CD4-positive, alpha-beta T cell (primary cell): ENCODE data around the gene IL1RN. TPM values are rescaled to one million over a fixed set of nuclear protein-coding genes. Genes with fewer than 3 reads are reported as not detected.

Experiments used
- ATAC-seq: fragments of 200-7000 bp; cut with Tn5 transposase; one replicate; pipeline ENCODE4 v1.10.0; 2022; ENCODE audit warnings: mild to moderate bottlenecking; ENCODE audit not compliant: poor library complexity
- CTCF ChIA-PET: fragments of 350-600 bp; sonication (Branson Sonifier 250); formaldehyde crosslinking; loops from one replicate; lab custom pipeline; 2021; ENCODE audit warnings: antibody characterized with exemption, inconsistent platforms; lab: Charles Lee
- POLR2A ChIA-PET: fragments of 350-600 bp; sonication (Branson Sonifier 250); formaldehyde crosslinking; loops from one replicate; lab custom pipeline; 2021; ENCODE audit warnings: antibody characterized with exemption, inconsistent platforms; lab: Charles Lee
- DNase-seq, 14 experiments: peaks; one replicate each; pipeline ENCODE4 v3.0.0-alpha.2; 2013 to 2020; ENCODE audit warnings: mixed read lengths in 2 of 14
- H3K27ac ChIP-seq, 2 donors: one replicate each; pipeline versions ENCODE4 v1.5.1 to v1.7.0; 2013; ENCODE audit warnings: low read length in 2 of 2, low read depth in 1 of 2, mild to moderate bottlenecking in 1 of 2
- H3K27me3 ChIP-seq, 2 experiments: 1 replicate in 1 of 2; 2 replicates in 1 of 2; pipeline versions ENCODE4 v1.6.1 to v1.7.0; 2013; ENCODE audit warnings: low read length in 2 of 2, control low read depth in 1 of 2, mild to moderate bottlenecking in 1 of 2, moderate library complexity in 1 of 2; ENCODE audit not compliant: insufficient read depth in 2 of 2, control insufficient read depth in 1 of 2
- H3K36me3 ChIP-seq: one replicate; pipeline ENCODE4 v1.6.1; 2013; ENCODE audit warnings: low read length, control low read depth; ENCODE audit not compliant: insufficient read depth
- H3K4me1 ChIP-seq: one replicate; pipeline ENCODE4 v1.6.1; 2013; ENCODE audit warnings: low read length, control low read depth; ENCODE audit not compliant: insufficient read depth
- H3K4me3 ChIP-seq: one replicate; pipeline ENCODE4 v1.5.1; 2013; ENCODE audit warnings: mild to moderate bottlenecking, low read length, moderate library complexity
- H3K9me3 ChIP-seq, 2 experiments: 1 replicate in 1 of 2; 2 replicates in 1 of 2; pipeline versions ENCODE4 v1.6.1 to v1.7.0; 2013; ENCODE audit warnings: low read length in 2 of 2, mild to moderate bottlenecking in 2 of 2, control low read depth in 1 of 2, moderate library complexity in 1 of 2; ENCODE audit not compliant: control insufficient read depth in 1 of 2, insufficient read depth in 1 of 2
- H3K27ac Mint-ChIP-seq: one replicate; pipeline ENCODE4 v1.8.0; 2020; ENCODE audit warnings: mixed read lengths
- H3K27me3 Mint-ChIP-seq: one replicate; pipeline ENCODE4 v1.8.0; 2021; ENCODE audit warnings: mixed read lengths
- H3K36me3 Mint-ChIP-seq: one replicate; pipeline ENCODE4 v1.8.0; 2021; ENCODE audit warnings: low read depth, mixed read lengths
- H3K4me1 Mint-ChIP-seq: one replicate; pipeline ENCODE4 v1.8.0; 2021; ENCODE audit warnings: low read depth, mixed read lengths
- H3K4me3 Mint-ChIP-seq: one replicate; pipeline ENCODE4 v1.8.0; 2020; ENCODE audit warnings: mild to moderate bottlenecking, mixed read lengths
- H3K9me3 Mint-ChIP-seq: one replicate; pipeline ENCODE4 v1.8.0; 2020; ENCODE audit warnings: mixed read lengths
- intact Hi-C, 2 experiments: fragments of 100-400 bp; cut with DNase I in 1 of 2; cut with micrococcal nuclease in 1 of 2; formaldehyde crosslinking; loops; one replicate each; pipeline versions ENCODE4 v1.15.1 to v1.9.0; 2023 to 2025; cut with DNase I, micrococcal nuclease
- total RNA-seq, 174 experiments: library from RNA in 2 of 174; stranded (reverse) in 2 of 174; gene quantifications; one replicate each; pipeline ENCODE4 v1.2.3 and lab custom pipeline; 2021 to 2026
- TF ChIP-seq, protein P1 (sequence below): fragments of 200-600 bp; IDR thresholded peaks from one replicate; pipeline ENCODE4 v1.8.0; 2022; ENCODE audit warnings: antibody characterized with exemption, mild to moderate bottlenecking

Gene IL1RN
- total RNA-seq, 2 experiments from 2014 or later = 0.31 to 0.58 TPM

GRCh38 chr2:113088213-113088992 lies 39.0 kb upstream of the IL1RN start:
- intact Hi-C loops = no loop called here
- no peaks in the 10 kb centered on the region for H3K36me3 ChIP-seq
- H3K27me3 ChIP-seq = peaks cover 0 to 2% of the 10 kb centered on the region in 2 experiments
- H3K9me3 ChIP-seq = peaks cover 4 to 5% of the 10 kb centered on the region in 2 experiments
- ATAC-seq (no peak), DNase-seq (no peak)
- no peak overlapping the region for H3K4me3 ChIP-seq
- H3K4me3 Mint-ChIP-seq = no peak overlapping the region
- H3K36me3 Mint-ChIP-seq = no peaks in the 10 kb centered on the region
- ChIA-PET CTCF (no interaction called here), POLR2A (no interaction called here)
- no peaks in the 10 kb centered on the region for H3K4me1 Mint-ChIP-seq
- H3K27ac ChIP-seq = no peak overlapping the region
- no peaks in the 10 kb centered on the region for H3K4me1 ChIP-seq
- peaks cover 3% of the 10 kb centered on the region for H3K9me3 Mint-ChIP-seq
- TF ChIP-seq, protein P1, sequence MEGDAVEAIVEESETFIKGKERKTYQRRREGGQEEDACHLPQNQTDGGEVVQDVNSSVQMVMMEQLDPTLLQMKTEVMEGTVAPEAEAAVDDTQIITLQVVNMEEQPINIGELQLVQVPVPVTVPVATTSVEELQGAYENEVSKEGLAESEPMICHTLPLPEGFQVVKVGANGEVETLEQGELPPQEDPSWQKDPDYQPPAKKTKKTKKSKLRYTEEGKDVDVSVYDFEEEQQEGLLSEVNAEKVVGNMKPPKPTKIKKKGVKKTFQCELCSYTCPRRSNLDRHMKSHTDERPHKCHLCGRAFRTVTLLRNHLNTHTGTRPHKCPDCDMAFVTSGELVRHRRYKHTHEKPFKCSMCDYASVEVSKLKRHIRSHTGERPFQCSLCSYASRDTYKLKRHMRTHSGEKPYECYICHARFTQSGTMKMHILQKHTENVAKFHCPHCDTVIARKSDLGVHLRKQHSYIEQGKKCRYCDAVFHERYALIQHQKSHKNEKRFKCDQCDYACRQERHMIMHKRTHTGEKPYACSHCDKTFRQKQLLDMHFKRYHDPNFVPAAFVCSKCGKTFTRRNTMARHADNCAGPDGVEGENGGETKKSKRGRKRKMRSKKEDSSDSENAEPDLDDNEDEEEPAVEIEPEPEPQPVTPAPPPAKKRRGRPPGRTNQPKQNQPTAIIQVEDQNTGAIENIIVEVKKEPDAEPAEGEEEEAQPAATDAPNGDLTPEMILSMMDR = no peak
- H3K27me3 Mint-ChIP-seq = no peaks in the 10 kb centered on the region
- H3K27ac Mint-ChIP-seq = no peak overlapping the region

- Mint-ChIP-seq H3K4me3 (no peak overlapping the region), H3K27ac (no peak overlapping the region), H3K36me3 (no peaks in the 10 kb centered on the region), H3K27me3 (no peaks in the 10 kb centered on the region), H3K4me1 (no peaks in the 10 kb centered on the region), H3K9me3 (peaks cover 3% of the 10 kb centered on the region)
- ATAC-seq (no peak), DNase-seq (no peak)
- H3K4me3 ChIP-seq = no peak overlapping the region
- POLR2A ChIA-PET = no interaction called here
- intact Hi-C loops = no loop called here
- no peaks in the 10 kb centered on the region for H3K36me3 ChIP-seq
- CTCF ChIA-PET = no interaction called here
- no peaks in the 10 kb centered on the region for H3K4me1 ChIP-seq
- no peak overlapping the region for H3K27ac ChIP-seq
- TF ChIP-seq, protein P1 = no peak
- H3K27me3 ChIP-seq = peaks cover 0 to 2% of the 10 kb centered on the region in 2 experiments
- H3K9me3 ChIP-seq = peaks cover 4 to 5% of the 10 kb centered on the region in 2 experiments
Observed at GRCh38 chr2:113089916-113090315, 37.5 kb upstream of the IL1RN start.

DNA sequence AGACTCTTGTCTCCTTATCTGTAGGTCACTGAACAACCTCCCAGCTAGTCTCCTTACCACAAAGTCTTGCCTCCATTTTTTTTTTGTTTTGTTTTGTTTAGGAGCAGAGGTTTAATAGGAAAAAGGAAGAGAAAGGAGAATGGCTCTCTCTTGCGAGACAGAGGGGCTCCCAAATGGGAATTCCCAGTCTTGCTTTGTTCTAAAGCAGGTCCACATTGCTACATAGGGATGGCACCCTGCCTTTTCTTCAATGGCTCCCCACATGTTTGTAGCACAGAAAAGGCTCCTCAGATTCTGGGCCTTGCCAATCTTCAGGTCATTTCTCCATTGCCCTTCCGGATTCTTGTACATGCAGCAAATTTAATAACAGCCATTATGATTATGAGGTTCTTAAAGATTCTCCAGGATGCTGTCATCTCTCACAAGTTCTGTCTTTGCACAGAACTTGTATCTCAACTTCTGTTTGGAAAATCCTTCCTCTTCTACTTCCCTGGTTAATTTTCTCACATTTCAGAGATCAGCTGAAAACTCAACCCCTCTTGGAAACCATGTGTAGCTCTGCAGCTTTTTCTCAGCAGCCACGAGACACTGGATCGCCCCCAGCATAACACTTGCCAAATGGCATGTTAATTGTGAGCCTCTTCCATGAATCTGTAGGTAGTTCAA lies 36.0 kb upstream of the IL1RN start:
- Histone ChIP-seq H3K4me3 (no peak overlapping the region), H3K4me1 (no peaks in the 10 kb centered on the region), H3K36me3 (no peaks in the 10 kb centered on the region), H3K27ac (no peak overlapping the region), H3K9me3 (peaks cover 5 to 6% of the 10 kb centered on the region in 2 experiments), H3K27me3 (peaks cover 0 to 2% of the 10 kb centered on the region in 2 experiments)
- POLR2A ChIA-PET = no interaction called here
- Mint-ChIP-seq H3K27me3 (no peaks in the 10 kb centered on the region), H3K4me1 (no peaks in the 10 kb centered on the region), H3K4me3 (no peak overlapping the region), H3K9me3 (peaks cover 3% of the 10 kb centered on the region), H3K36me3 (no peaks in the 10 kb centered on the region), H3K27ac (no peak overlapping the region)
- CTCF ChIA-PET = no interaction called here
- intact Hi-C loops = no loop called here
- no peak for DNase-seq
- TF ChIP-seq, protein P1 = no peak
- no peak for ATAC-seq
